Measurements from ENCODE around the gene SAYSD1.

GRCh38 chr6:39075807-39076622 is 39.0 kb downstream of the SAYSD1 start:
- TF ChIP-seq CTCF (IDR thresholded peaks at IDR 0.05; ENCODE audit: low read depth, low read length) (no peak), EZH2phosphoT487 (IDR thresholded peaks at IDR 0.05; ENCODE audit: low read depth) (no peak)
